Erythroblast (primary cell): Measurements from ENCODE around the gene NEU3.
"Not testable (repeated sequence)": the region's sequence is repeated elsewhere in the genome, so short reads cannot be mapped to it uniquely, and the experiment has no call there.

Source experiments
- DNase-seq, 2 experiments: peaks; one replicate each; lab custom pipeline; 2025; lab: John Stamatoyannopoulos, UW
- GATA1 ChIP-seq: IDR thresholded peaks from 2 replicates; pipeline ENCODE4 v1.6.1; 2011; ENCODE audit warnings: low read depth, mild to moderate bottlenecking, control low read depth, low read length, moderate library complexity
- POLR2A ChIP-seq: IDR thresholded peaks from 2 replicates; pipeline ENCODE4 v1.6.1; 2011; ENCODE audit warnings: mild to moderate bottlenecking, low read length

Gene NEU3

GRCh38 chr11:75028321-75028720 is 39.6 kb downstream of the NEU3 start:
- TF ChIP-seq POLR2A (no peak), GATA1 (no peak)
- DNase-seq: no peak

DNA sequence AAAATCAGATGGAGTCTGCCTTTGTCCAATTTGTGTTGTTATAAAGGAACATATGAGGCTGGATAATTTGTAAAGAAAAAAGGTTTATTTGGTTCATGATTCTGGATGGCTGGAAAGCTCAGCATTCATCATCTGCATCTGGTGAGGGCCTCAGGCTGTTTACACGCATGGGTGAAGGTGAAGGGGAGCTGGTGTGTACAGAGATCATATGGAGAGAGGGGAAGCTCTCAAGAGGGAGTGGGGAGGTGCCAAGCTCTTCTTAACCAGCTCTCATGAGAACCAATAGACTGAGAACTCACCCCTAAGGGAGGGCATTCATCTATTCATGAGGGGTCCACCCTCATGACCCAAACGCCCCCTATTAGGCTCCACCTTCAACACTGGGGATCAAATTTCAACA is 40.0 kb downstream of the NEU3 start:
- no peak for DNase-seq
- no peak for TF ChIP-seq POLR2A
- TF ChIP-seq GATA1: no peak

DNA sequence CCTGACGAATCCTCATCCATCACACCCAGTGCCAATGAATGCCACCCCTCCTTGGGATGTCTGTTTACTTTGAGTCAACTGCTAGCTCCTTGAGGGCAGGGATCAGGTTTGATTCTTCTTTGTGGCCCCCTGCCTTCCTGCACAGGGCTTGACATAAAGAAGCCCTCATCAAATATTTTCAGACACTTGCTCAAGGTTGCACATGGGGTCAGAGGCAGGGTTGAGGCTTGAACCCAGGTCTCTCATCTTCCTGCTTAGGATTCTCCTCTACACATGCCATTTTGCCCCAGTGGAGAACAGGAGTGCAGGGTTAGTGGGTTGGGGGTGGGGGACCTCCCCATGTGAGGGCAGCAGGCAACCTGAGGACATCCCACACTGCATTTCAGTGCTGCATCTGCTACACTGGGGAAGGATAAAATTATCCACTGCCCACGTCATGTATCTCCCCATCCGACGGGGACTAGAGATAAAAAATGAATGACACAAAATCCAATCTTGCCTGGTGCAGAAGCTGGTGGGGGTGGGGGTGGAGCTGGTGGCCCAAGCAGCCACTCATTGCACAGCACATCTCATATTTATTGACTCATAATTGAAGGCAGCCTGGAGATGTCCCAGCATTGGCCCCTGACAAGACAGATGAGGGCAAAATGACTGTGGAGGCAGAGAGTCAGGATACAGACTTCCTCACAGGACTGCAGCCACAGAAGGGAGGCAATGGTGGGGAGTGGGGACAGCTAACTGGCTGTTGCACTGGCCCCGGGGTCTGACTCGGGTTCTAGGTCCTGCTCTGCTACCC is 41.3 kb downstream of the NEU3 start:
- peak; percentile 87 to 90 for DNase-seq
- TF ChIP-seq POLR2A (peak; percentile 59), GATA1 (no peak)

GRCh38 chr11:75031224-75031753 is 42.6 kb downstream of the NEU3 start:
- TF ChIP-seq POLR2A: no peak
- peak; percentile 71 for TF ChIP-seq GATA1
- DNase-seq: peak; percentile 89 to 93

- DNase-seq: peak; percentile 71 to 88
- no peak for TF ChIP-seq GATA1
- no peak for TF ChIP-seq POLR2A
These were observed 43.2 kb downstream of the NEU3 start for GRCh38 chr11:75031771-75032549.

DNA sequence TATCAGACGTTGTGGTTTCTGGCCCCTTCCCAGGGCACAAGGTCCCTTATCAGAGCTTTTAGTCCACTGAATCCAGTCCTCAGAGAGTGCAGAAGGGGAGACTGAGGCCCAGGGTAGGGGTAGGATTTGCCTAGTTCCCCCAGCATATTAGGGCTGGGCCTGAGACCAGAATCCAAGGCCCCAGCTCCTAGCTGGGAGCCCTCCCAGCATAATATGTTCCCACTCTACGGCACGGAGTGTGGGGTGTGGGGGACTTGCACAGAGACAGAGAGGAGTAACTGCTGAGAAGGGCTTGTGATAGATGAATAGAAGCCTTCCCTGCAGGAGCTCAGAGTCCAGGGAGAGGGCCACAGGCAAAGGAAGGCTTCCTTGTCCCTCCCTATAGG is 43.8 kb downstream of the NEU3 start:
- DNase-seq: no peak
- TF ChIP-seq GATA1 (no peak), POLR2A (no peak)

DNA sequence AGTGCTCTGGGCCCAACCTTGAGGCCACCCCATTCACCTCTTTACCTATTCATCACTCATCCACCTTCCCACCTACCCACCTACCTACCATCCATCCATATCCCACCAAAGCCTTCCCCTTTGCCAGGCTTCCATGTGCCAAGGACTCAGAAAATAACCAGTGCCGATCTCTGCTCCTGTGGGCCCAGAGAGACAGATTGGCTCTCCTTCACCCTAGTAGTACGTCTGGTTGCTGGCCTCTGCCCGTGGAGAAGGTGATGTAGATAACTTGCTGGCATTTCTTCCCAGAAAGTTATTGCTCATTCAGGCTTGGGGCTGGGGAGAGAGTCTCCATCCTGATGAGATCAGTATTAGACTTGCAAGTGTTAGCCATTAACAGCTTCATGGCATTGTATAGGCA is 45.2 kb downstream of the NEU3 start:
- DNase-seq: no peak
- TF ChIP-seq GATA1 (no peak), POLR2A (no peak)

DNA sequence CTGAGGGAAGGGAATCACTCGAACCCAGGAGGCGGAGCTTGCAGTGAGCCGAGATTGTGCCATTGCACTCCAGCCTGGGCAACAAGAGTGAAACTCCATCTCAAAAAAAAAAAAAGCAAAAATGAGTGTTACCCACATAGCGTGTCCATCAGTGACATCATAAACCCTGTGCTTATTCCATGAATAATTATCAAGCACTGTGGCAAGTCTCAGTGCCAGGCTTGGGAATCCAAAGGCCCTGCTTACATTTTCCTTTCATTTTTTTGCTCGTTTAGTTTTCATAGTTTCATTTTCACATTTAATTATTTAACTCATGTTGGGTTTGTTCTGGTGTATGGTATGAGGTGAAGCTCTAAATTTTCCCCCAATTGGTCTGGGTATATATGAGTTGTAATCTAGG is 46.5 kb downstream of the NEU3 start:
- DNase-seq: no peak
- TF ChIP-seq POLR2A: no peak
- no peak for TF ChIP-seq GATA1

- TF ChIP-seq POLR2A (no peak), GATA1 (no peak)
- DNase-seq: peak; percentile 19 to 33
These were observed 47.3 kb downstream of the NEU3 start for GRCh38 chr11:75035911-75036565.

- TF ChIP-seq GATA1 (no peak), POLR2A (no peak)
- DNase-seq: no peak
These were observed 51.5 kb downstream of the NEU3 start for GRCh38 chr11:75040167-75040770.

GRCh38 chr11:75041263-75041662 is 52.5 kb downstream of the NEU3 start:
- no peak for DNase-seq
- TF ChIP-seq GATA1 (no peak), POLR2A (no peak)

DNA sequence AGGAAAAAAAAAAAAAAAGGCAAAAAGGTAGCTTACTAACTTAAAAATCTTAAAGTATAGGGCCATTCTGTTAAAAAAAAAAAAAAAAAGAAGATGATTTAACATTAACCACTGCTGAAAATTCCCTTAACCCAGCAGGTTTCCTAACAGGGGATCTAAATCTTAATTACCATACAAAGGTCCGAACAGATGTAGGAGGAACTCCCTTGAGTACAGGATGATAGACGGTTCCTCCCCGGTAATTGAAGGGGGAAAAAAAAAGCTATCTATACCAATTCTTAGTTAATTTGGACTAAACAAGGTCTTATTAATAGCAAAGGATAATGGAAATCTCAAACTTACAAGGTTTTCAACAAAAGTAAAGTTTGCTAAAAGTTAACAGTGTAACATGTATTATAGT is 53.1 kb downstream of the NEU3 start:
- DNase-seq: not testable (repeated sequence)

DNA sequence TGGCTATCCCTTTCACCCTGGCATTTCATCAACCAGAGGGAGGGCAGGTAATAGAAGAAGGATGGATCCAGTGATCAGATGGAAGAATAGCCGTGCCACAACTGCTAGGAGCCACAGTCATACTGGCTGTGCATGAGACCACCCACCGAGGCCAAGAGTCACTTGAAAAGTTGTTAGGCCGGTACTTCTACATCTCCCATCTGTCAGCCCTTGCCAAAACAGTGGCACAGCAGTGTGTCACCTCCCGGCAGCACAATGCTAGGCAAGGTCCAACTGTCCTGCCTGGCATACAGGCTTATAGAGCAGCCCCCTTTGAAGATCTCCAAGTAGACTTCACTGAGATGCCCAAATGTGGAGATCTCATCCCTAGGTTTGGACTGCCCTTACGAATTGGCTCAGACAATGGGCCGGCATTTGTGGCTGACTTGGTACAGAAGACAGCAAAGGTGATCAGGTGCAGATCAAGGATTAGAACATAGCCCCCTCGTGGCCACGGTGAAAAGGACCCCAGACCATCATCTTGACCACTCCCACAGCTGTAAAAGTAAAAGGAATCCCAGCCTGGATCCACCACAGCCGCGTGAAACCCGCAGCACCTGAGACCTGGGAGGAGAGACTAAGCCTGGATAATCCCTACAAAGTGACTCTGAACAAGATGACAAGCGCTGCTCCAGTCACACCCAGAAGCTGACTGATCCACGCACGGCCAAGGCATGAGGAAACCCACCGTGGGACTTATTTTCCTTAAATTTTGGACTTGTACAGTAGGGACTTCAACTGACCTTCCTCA is 55.8 kb downstream of the NEU3 start:
- DNase-seq: not testable (repeated sequence)

GRCh38 chr11:75046668-75047067 is 57.9 kb downstream of the NEU3 start:
- not testable (repeated sequence) for DNase-seq
